Peyer's patch (tissue), 4 donors: ENCODE data around the gene MYH7. TPM values are rescaled to one million over a fixed set of nuclear protein-coding genes. Genes with fewer than 3 reads are reported as not detected.

Experiments
- DNase-seq, 3 donors: peaks; one replicate each; pipeline ENCODE4 v3.0.0-alpha.2; 2017 to 2019
- H3K27ac ChIP-seq, 4 donors: fragments of 200-600 bp; sonication (generic); one replicate each; pipeline ENCODE4 v1.5.1; 2016 to 2019
- H3K27me3 ChIP-seq, 2 donors: fragments of 200-600 bp; sonication (generic); one replicate each; pipeline ENCODE4 v1.5.1; 2019
- H3K36me3 ChIP-seq, 3 donors: fragments of 200-600 bp; sonication (generic); one replicate each; pipeline ENCODE4 v1.5.1; 2016 to 2019
- H3K4me1 ChIP-seq, 4 donors: fragments of 200-600 bp; sonication (generic); one replicate each; pipeline ENCODE4 v1.5.1; 2016 to 2019
- H3K4me3 ChIP-seq, 4 donors: fragments of 200-600 bp; sonication (generic); 1 replicate in 3 of 4; 2 replicates in 1 of 4; pipeline ENCODE4 v1.5.1; 2016 to 2019; ENCODE audit warnings: mild to moderate bottlenecking in 1 of 4
- H3K9me3 ChIP-seq, 4 donors: fragments of 200-600 bp; sonication (generic); one replicate each; pipeline ENCODE4 v1.5.1; 2016 to 2019; ENCODE audit warnings: mild to moderate bottlenecking in 1 of 4
- CTCF ChIP-seq, 6 experiments: fragments of 450-650 bp in 4 of 6; fragments of 200-600 bp in 2 of 6; sonication (generic) in 1 of 6; IDR thresholded peaks; one replicate each; pipeline ENCODE4 v1.5.1; 2017 to 2019; ENCODE audit warnings: antibody characterized with exemption in 6 of 6, mild to moderate bottlenecking in 3 of 6, moderate library complexity in 1 of 6
- POLR2A ChIP-seq, 2 donors: fragments of 450-650 bp; IDR thresholded peaks; one replicate each; pipeline ENCODE4 v1.5.1; 2017; ENCODE audit warnings: antibody characterized with exemption in 2 of 2, mild to moderate bottlenecking in 2 of 2, moderate library complexity in 2 of 2
- total RNA-seq, 4 donors: library from RNA; depleted of rRNA; stranded (reverse); fragments of >200 nt; gene quantifications; one replicate each; pipeline ENCODE4 v1.1.0, GENCODE V29; 2016

Gene MYH7
- total RNA-seq, 4 donors from 2014 or later = 0.18 to 0.40 (median 0.19) TPM; not detected in 1

- TF ChIP-seq POLR2A (IDR thresholded peaks at IDR 0.05) (no peak), CTCF (IDR thresholded peaks at IDR 0.05) (no peak)
- DNase-seq = peak in 1 of 3 donors; percentile 30
- Histone ChIP-seq H3K4me3 (no peak overlapping the region), H3K27me3 (no peaks in the 10 kb centered on the region), H3K4me1 (no peaks in the 10 kb centered on the region), H3K9me3 (no peaks in the 10 kb centered on the region), H3K27ac (no peak overlapping the region), H3K36me3 (no peaks in the 10 kb centered on the region)
These were observed 3.8 kb upstream of the MYH7 start for GRCh38 chr14:23439107-23439835.

DNA sequence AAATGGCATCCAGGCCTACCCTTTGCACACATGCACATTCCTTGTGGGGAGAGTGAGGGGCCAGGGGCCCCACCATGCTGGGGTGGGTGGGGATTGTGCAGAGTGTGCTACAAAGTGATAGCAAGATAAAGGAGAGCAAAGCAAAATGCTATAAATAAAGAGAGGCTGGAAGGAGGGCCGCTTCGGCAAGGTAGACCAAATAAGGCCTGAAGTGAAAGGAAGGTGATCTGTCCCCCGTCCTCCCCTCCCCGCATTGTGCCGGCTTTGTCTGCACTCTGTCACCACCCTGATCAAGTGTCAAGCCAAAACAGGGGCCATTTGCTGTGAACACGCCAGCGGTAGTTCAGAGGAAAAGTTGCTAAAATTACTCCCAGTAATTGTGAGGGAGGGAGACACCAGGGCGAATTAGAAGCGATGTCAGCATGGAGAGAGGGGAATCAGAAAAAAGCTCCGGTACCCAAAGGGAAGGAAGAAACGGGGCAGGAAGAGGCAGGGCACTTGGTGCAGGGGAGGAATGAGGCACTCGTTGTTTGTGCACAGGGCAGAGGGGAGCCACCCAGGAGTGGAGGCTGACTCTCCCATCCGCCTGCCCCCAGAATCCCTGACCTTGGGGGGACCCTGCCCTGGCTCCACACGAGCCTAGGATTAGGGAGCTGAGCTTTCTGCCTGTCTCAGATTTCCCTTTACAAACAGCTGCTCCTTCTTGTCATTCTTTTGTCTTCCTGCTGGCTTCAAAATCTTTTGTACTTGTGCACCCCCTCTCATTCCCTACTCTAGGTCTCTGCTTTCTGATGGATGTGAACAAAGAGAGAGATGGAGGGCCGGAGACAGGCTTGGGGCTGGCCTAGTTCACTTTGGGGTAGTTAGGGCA is 2.9 kb upstream of the MYH7 start:
- no peaks in the 10 kb centered on the region for H3K4me1 ChIP-seq
- H3K36me3 ChIP-seq = no peaks in the 10 kb centered on the region
- DNase-seq = peak in 1 of 3 donors; percentile 19
- H3K9me3 ChIP-seq = no peaks in the 10 kb centered on the region
- no peak overlapping the region for H3K4me3 ChIP-seq
- no peak for TF ChIP-seq CTCF (IDR thresholded peaks at IDR 0.05)
- TF ChIP-seq POLR2A (IDR thresholded peaks at IDR 0.05) = no peak
- no peak overlapping the region for H3K27ac ChIP-seq
- H3K27me3 ChIP-seq = no peaks in the 10 kb centered on the region

DNA sequence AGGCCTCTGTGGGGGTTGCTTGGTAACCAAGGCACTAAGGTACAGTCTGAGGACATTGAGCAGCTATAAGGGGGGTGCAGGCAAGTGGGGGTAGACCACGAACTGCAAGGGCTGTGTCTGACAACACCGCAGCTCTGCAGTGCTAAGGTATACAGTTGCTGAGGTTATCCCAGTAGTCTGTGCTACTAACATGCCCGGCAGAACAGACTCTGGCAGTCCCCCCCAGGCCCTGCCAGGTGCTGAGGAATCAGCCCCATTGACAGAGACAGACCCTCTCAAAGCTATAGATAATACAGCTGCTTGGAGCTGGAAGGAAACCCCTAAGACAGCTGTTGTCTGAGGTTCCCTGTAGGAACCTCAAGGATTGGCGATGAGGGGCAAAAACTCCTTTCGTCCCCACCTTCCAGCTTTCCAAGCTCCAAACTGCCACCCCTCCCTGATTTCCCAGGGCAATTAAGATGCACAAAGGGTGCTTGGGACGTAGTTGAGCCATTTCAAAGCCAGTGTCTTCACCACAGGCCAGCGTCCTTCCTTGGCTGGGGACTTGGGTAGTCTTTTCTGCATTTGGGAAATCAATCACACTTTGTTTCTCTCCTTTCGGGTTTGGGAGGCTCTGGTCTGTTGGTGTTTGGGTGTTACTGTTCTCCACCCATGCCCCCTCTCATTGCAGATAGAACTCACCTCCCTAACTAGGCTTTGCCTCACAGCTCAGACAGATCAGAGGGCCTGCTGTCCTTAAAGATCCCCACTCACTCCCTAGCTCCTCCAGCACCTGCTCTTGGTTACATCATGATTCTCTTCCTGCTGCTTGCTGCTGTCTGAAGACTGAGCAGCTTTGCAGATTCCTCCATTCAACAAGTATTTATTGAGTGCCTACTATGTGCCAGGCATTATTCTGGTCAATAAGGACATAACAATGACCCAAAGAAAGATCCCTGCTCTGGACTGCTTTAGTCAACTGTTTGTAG is 2.0 kb upstream of the MYH7 start:
- Histone ChIP-seq H3K27me3 (no peaks in the 10 kb centered on the region), H3K4me3 (no peak overlapping the region), H3K4me1 (no peaks in the 10 kb centered on the region), H3K27ac (no peak overlapping the region), H3K36me3 (no peaks in the 10 kb centered on the region), H3K9me3 (no peaks in the 10 kb centered on the region)
- peak in 1 of 3 donors; percentile 11 for DNase-seq
- TF ChIP-seq CTCF (IDR thresholded peaks at IDR 0.05) = no peak
- TF ChIP-seq POLR2A (IDR thresholded peaks at IDR 0.05) = no peak

GRCh38 chr14:23436327-23437132 is 1.1 kb upstream of the MYH7 start:
- Histone ChIP-seq H3K27ac (no peak overlapping the region), H3K27me3 (no peaks in the 10 kb centered on the region), H3K4me3 (no peak overlapping the region), H3K36me3 (no peaks in the 10 kb centered on the region), H3K9me3 (no peaks in the 10 kb centered on the region), H3K4me1 (no peaks in the 10 kb centered on the region)
- DNase-seq = peak in 1 of 3 donors; percentile 28
- TF ChIP-seq POLR2A (IDR thresholded peaks at IDR 0.05) (no peak), CTCF (IDR thresholded peaks at IDR 0.05) (no peak)
